Neural progenitor cell (in vitro differentiated cells): ENCODE data around the gene TRAK1. TPM values are rescaled to one million over a fixed set of nuclear protein-coding genes. Genes with fewer than 3 reads are reported as not detected.
"Not testable (repeated sequence)": the region's sequence is repeated elsewhere in the genome, so short reads cannot be mapped to it uniquely, and the experiment has no call there.

Source experiments
- DNase-seq: peaks from one replicate; pipeline ENCODE4 v3.0.0-alpha.2; 2016; ENCODE audit warnings: low spot score
- H2AFZ ChIP-seq: fragments of 200-600 bp; sonication (generic); replicated peaks from 2 replicates; pipeline ENCODE4 v1.6.1; 2016; ENCODE audit warnings: antibody characterized with exemption
- H3F3A ChIP-seq: fragments of 200-600 bp; sonication (generic); 2 replicates; pipeline ENCODE4 v1.6.1; 2016; ENCODE audit warnings: antibody characterized with exemption, low read depth
- H3K27ac ChIP-seq: fragments of 200-600 bp; sonication (generic); 2 replicates; pipeline ENCODE4 v1.5.1; 2016; ENCODE audit warnings: mild to moderate bottlenecking
- H3K27me3 ChIP-seq: fragments of 200-600 bp; sonication (generic); 2 replicates; pipeline ENCODE4 v1.6.1; 2016; ENCODE audit warnings: mild to moderate bottlenecking, moderate library complexity
- H3K36me3 ChIP-seq: fragments of 200-600 bp; sonication (generic); 2 replicates; pipeline ENCODE4 v1.5.1; 2016
- H3K4me1 ChIP-seq: fragments of 200-600 bp; sonication (generic); 2 replicates; pipeline ENCODE4 v1.6.1; 2016; ENCODE audit warnings: mixed run types
- H3K4me2 ChIP-seq: fragments of 200-600 bp; sonication (generic); 2 replicates; pipeline ENCODE4 v1.6.1; 2016
- H3K4me3 ChIP-seq: fragments of 200-600 bp; sonication (generic); 2 replicates; pipeline ENCODE4 v1.5.1; 2016
- H3K79me2 ChIP-seq: fragments of 200-600 bp; sonication (generic); 2 replicates; pipeline ENCODE4 v1.6.1; 2016; ENCODE audit warnings: low read depth
- H3K9ac ChIP-seq: fragments of 200-600 bp; sonication (generic); 2 replicates; pipeline ENCODE4 v1.6.1; 2016
- H3K9me3 ChIP-seq: fragments of 200-600 bp; sonication (generic); 2 replicates; pipeline ENCODE4 v1.5.1; 2016; ENCODE audit warnings: low read depth
- H4K20me1 ChIP-seq: fragments of 200-600 bp; sonication (generic); 2 replicates; pipeline ENCODE4 v1.6.1; 2016; ENCODE audit warnings: low read depth
- H3K27ac Mint-ChIP-seq: 3 replicates; pipeline ENCODE4 v1.8.0; 2021; ENCODE audit warnings: mixed read lengths
- H3K27me3 Mint-ChIP-seq: 2 replicates; pipeline ENCODE4 v1.8.0; 2022; ENCODE audit warnings: low read depth, mild to moderate bottlenecking, inconsistent platforms, moderate library complexity, mixed read lengths; ENCODE audit not compliant: insufficient read depth
- H3K36me3 Mint-ChIP-seq: 3 replicates; pipeline ENCODE4 v1.8.0; 2021; ENCODE audit warnings: mixed read lengths
- H3K4me1 Mint-ChIP-seq: 3 replicates; pipeline ENCODE4 v1.8.0; 2021; ENCODE audit warnings: mixed read lengths
- H3K4me3 Mint-ChIP-seq: 3 replicates; pipeline ENCODE4 v1.8.0; 2021; ENCODE audit warnings: mild to moderate bottlenecking, moderate library complexity, mixed read lengths
- H3K9me3 Mint-ChIP-seq: 3 replicates; pipeline ENCODE4 v1.8.0; 2020; ENCODE audit warnings: mixed read lengths
- CTCF ChIP-seq: fragments of 200-600 bp; sonication (generic); IDR thresholded peaks from 2 replicates; pipeline ENCODE4 v1.5.1; 2017; ENCODE audit warnings: antibody characterized with exemption, mild to moderate bottlenecking
- EZH2 ChIP-seq: fragments of 200-600 bp; sonication (generic); IDR thresholded peaks from 2 replicates; pipeline ENCODE4 v1.6.1; 2017; ENCODE audit warnings: antibody characterized with exemption, mild to moderate bottlenecking, moderate library complexity
- EZH2phosphoT487 ChIP-seq: fragments of 200-600 bp; sonication (generic); IDR thresholded peaks from 2 replicates; pipeline ENCODE4 v1.6.1; 2017; ENCODE audit warnings: antibody characterized with exemption
- total RNA-seq: library from RNA; depleted of rRNA; stranded (reverse); fragments of >200 nt; gene quantifications from 2 replicates; pipeline ENCODE4 v1.2.3, GENCODE V29; 2015; ENCODE audit warnings: low replicate concordance

Gene TRAK1
- total RNA-seq, 1 donor from 2014 or later: 32.2 TPM

- no peak for DNase-seq
- H4K20me1 ChIP-seq: peaks cover 6% of the 10 kb centered on the region
- no peaks in the 10 kb centered on the region for H3K36me3 ChIP-seq
- peaks cover 5% of the 10 kb centered on the region for H3K4me1 ChIP-seq
- peaks cover 5% of the 10 kb centered on the region for H3K27me3 Mint-ChIP-seq
- H3K4me3 ChIP-seq: no peak overlapping the region
- H3K27ac ChIP-seq: no peak overlapping the region
- no peak overlapping the region for H3K4me3 Mint-ChIP-seq
- no peaks in the 10 kb centered on the region for H3K9me3 ChIP-seq
- peaks cover 18% of the 10 kb centered on the region for H3K4me1 Mint-ChIP-seq
- peaks cover 21% of the 10 kb centered on the region for H3K36me3 Mint-ChIP-seq
- H3K9ac ChIP-seq: no peak overlapping the region
- H3K27ac Mint-ChIP-seq: no peak overlapping the region
- H3K79me2 ChIP-seq: peaks cover 5% of the 10 kb centered on the region
- H3K9me3 Mint-ChIP-seq: peaks cover 6% of the 10 kb centered on the region
- H3K4me2 ChIP-seq: no peak overlapping the region
- H3F3A ChIP-seq: peaks cover 5% of the 10 kb centered on the region
- TF ChIP-seq EZH2 (no peak), CTCF (no peak), EZH2phosphoT487 (no peak)
- no peak overlapping the region for H2AFZ ChIP-seq
- no peaks in the 10 kb centered on the region for H3K27me3 ChIP-seq
Measured at GRCh38 chr3:42101481-42101880, 10.3 kb downstream of the TRAK1 start.

- Histone ChIP-seq H3K27ac (no peak overlapping the region), H3K79me2 (peaks cover 5% of the 10 kb centered on the region), H3K4me2 (no peak overlapping the region), H3K4me3 (no peak overlapping the region), H3F3A (peaks cover 5% of the 10 kb centered on the region), H3K36me3 (no peaks in the 10 kb centered on the region), H3K27me3 (no peaks in the 10 kb centered on the region), H3K9me3 (no peaks in the 10 kb centered on the region), H3K4me1 (peaks cover 5% of the 10 kb centered on the region), H3K9ac (no peak overlapping the region), H2AFZ (no peak overlapping the region), H4K20me1 (peaks cover 6% of the 10 kb centered on the region)
- Mint-ChIP-seq H3K4me3 (no peak overlapping the region), H3K4me1 (peaks cover 18% of the 10 kb centered on the region), H3K27ac (peak overlapping the region; percentile 60), H3K36me3 (peaks cover 23% of the 10 kb centered on the region), H3K9me3 (peaks cover 6% of the 10 kb centered on the region), H3K27me3 (peaks cover 7% of the 10 kb centered on the region)
- DNase-seq: no peak
- TF ChIP-seq CTCF: no peak
- no peak for TF ChIP-seq EZH2phosphoT487
- no peak for TF ChIP-seq EZH2
Measured at GRCh38 chr3:42102571-42102970, 11.4 kb downstream of the TRAK1 start.

GRCh38 chr3:42103921-42104665 is 12.9 kb downstream of the TRAK1 start:
- not testable (repeated sequence) for H4K20me1 ChIP-seq, H3K4me3 ChIP-seq, H3K4me2 ChIP-seq, H3K4me1 ChIP-seq, H3K4me3 Mint-ChIP-seq, H2AFZ ChIP-seq, DNase-seq, H3K27ac Mint-ChIP-seq, H3F3A ChIP-seq, H3K27me3 ChIP-seq, H3K36me3 ChIP-seq, H3K27ac ChIP-seq, H3K27me3 Mint-ChIP-seq, H3K4me1 Mint-ChIP-seq, H3K9me3 ChIP-seq, H3K9ac ChIP-seq, H3K79me2 ChIP-seq, H3K9me3 Mint-ChIP-seq
- peaks cover 23% of the 10 kb centered on the region for H3K36me3 Mint-ChIP-seq

DNA sequence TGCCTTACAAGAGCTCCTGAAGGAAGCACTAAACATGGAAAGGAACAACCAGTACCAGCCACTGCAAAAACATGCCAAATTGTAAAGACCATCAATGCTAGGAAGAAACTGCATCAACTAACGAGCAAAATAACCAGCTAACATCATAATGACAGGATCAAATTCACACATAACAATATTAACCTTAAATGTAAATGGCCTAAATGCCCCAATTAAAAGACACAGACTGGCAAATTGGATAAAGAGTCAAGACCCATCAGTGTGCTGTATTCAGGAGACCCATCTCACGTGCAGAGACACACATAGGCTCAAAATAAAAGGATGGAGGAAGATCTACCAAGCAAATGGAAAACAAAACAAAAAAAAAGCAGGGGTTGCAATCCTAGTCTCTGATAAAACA is 14.8 kb downstream of the TRAK1 start:
- H2AFZ ChIP-seq, H3K4me1 Mint-ChIP-seq, DNase-seq, H3K36me3 ChIP-seq, H3K27me3 ChIP-seq, H3K4me1 ChIP-seq, H3F3A ChIP-seq, H3K27ac Mint-ChIP-seq, H3K79me2 ChIP-seq, H3K4me2 ChIP-seq, H3K27me3 Mint-ChIP-seq, H3K4me3 ChIP-seq, H3K9ac ChIP-seq, H3K4me3 Mint-ChIP-seq, H3K9me3 ChIP-seq, H4K20me1 ChIP-seq, H3K9me3 Mint-ChIP-seq, H3K27ac ChIP-seq: not testable (repeated sequence)
- H3K36me3 Mint-ChIP-seq: peaks cover 23% of the 10 kb centered on the region
